Skin epidermis (tissue), 12 donors: Measurements from ENCODE around the gene KIF16B.

Source experiments
- H3K27ac ChIP-seq, 21 experiments: fragments of 200-600 bp; sonication (generic) in 11 of 21; one replicate each; pipeline ENCODE4 v1.5.0; 2020; ENCODE audit warnings: mild to moderate bottlenecking in 3 of 21, inconsistent platforms in 2 of 21, moderate library complexity in 2 of 21
- H3K4me3 ChIP-seq, 7 experiments: fragments of 200-600 bp; sonication (generic) in 2 of 7; one replicate each; pipeline ENCODE4 v1.5.0; 2020; ENCODE audit warnings: inconsistent platforms in 2 of 7, mild to moderate bottlenecking in 2 of 7, moderate library complexity in 1 of 7

KIF16B gene

GRCh38 chr20:16560216-16560615 is 13.0 kb downstream of the KIF16B start:
- Histone ChIP-seq H3K27ac (no peak overlapping the region), H3K4me3 (no peak overlapping the region)

- H3K4me3 ChIP-seq: no peak overlapping the region
- no peak overlapping the region for H3K27ac ChIP-seq
Observed at GRCh38 chr20:16556301-16556700, 16.9 kb downstream of the KIF16B start.

GRCh38 chr20:16555754-16556153 is 17.5 kb downstream of the KIF16B start:
- Histone ChIP-seq H3K4me3 (no peak overlapping the region), H3K27ac (no peak overlapping the region)

- H3K4me3 ChIP-seq: no peak overlapping the region
- H3K27ac ChIP-seq: peak overlapping the region in 1 of 21 experiments; percentile 5
Observed at GRCh38 chr20:16554766-16555543, 18.3 kb downstream of the KIF16B start.

GRCh38 chr20:16553684-16554083 is 19.6 kb downstream of the KIF16B start:
- H3K27ac ChIP-seq: peak overlapping the region in 1 of 21 experiments; percentile 17
- H3K4me3 ChIP-seq: no peak overlapping the region

GRCh38 chr20:16553101-16553500 is 20.1 kb downstream of the KIF16B start:
- H3K27ac ChIP-seq: peak overlapping the region in 2 of 21 experiments; percentile 17 to 25
- no peak overlapping the region for H3K4me3 ChIP-seq

- peak overlapping the region in 1 of 21 experiments; percentile 11 for H3K27ac ChIP-seq
- H3K4me3 ChIP-seq: no peak overlapping the region
Observed at GRCh38 chr20:16552015-16552414, 21.2 kb downstream of the KIF16B start.

GRCh38 chr20:16551607-16552006 is 21.6 kb downstream of the KIF16B start:
- peak overlapping the region in 2 of 21 experiments; percentile 11 to 25 for H3K27ac ChIP-seq

GRCh38 chr20:16548068-16548672 is 25.1 kb downstream of the KIF16B start:
- Histone ChIP-seq H3K4me3 (no peak overlapping the region), H3K27ac (no peak overlapping the region)

More at GRCh38 chr20:16551607-16552006, 21.6 kb downstream of the KIF16B start:
- no peak overlapping the region for H3K4me3 ChIP-seq

- H3K27ac ChIP-seq: no peak overlapping the region
- no peak overlapping the region for H3K4me3 ChIP-seq
Observed at GRCh38 chr20:16544949-16545348, 28.3 kb downstream of the KIF16B start.

- Histone ChIP-seq H3K27ac (no peak overlapping the region), H3K4me3 (no peak overlapping the region)
Observed at GRCh38 chr20:16542477-16542876, 30.8 kb downstream of the KIF16B start.

- no peak overlapping the region for H3K27ac ChIP-seq
Observed at GRCh38 chr20:16541878-16542277, 31.4 kb downstream of the KIF16B start.

GRCh38 chr20:16541226-16541625 is 32.0 kb downstream of the KIF16B start:
- no peak overlapping the region for H3K27ac ChIP-seq
- no peak overlapping the region for H3K4me3 ChIP-seq

More at GRCh38 chr20:16541878-16542277, 31.4 kb downstream of the KIF16B start:
- no peak overlapping the region for H3K4me3 ChIP-seq

- no peak overlapping the region for H3K4me3 ChIP-seq
- H3K27ac ChIP-seq: peak overlapping the region in 1 of 21 experiments; percentile 2
Observed at GRCh38 chr20:16539280-16540021, 33.8 kb downstream of the KIF16B start.

GRCh38 chr20:16538779-16539178 is 34.5 kb downstream of the KIF16B start:
- H3K4me3 ChIP-seq: no peak overlapping the region
- H3K27ac ChIP-seq: no peak overlapping the region

- no peak overlapping the region for H3K27ac ChIP-seq
- no peak overlapping the region for H3K4me3 ChIP-seq
Observed at GRCh38 chr20:16537918-16538317, 35.3 kb downstream of the KIF16B start.

GRCh38 chr20:16537025-16537665 is 36.1 kb downstream of the KIF16B start:
- Histone ChIP-seq H3K27ac (no peak overlapping the region), H3K4me3 (no peak overlapping the region)

- Histone ChIP-seq H3K27ac (no peak overlapping the region), H3K4me3 (no peak overlapping the region)
Observed at GRCh38 chr20:16535277-16535676, 38.0 kb downstream of the KIF16B start.

GRCh38 chr20:16533502-16533901 is 39.7 kb downstream of the KIF16B start:
- Histone ChIP-seq H3K27ac (no peak overlapping the region), H3K4me3 (no peak overlapping the region)

GRCh38 chr20:16531485-16531884 is 41.8 kb downstream of the KIF16B start:
- Histone ChIP-seq H3K27ac (no peak overlapping the region), H3K4me3 (no peak overlapping the region)
